ENCODE results near the gene TMEM147. TPM values are rescaled to one million over a fixed set of nuclear protein-coding genes. Genes with fewer than 3 reads are reported as not detected.

TMEM147 gene
- polyA plus RNA-seq, 6 donors from 2014 or later, result 153 to 293 (median 162) TPM

DNA sequence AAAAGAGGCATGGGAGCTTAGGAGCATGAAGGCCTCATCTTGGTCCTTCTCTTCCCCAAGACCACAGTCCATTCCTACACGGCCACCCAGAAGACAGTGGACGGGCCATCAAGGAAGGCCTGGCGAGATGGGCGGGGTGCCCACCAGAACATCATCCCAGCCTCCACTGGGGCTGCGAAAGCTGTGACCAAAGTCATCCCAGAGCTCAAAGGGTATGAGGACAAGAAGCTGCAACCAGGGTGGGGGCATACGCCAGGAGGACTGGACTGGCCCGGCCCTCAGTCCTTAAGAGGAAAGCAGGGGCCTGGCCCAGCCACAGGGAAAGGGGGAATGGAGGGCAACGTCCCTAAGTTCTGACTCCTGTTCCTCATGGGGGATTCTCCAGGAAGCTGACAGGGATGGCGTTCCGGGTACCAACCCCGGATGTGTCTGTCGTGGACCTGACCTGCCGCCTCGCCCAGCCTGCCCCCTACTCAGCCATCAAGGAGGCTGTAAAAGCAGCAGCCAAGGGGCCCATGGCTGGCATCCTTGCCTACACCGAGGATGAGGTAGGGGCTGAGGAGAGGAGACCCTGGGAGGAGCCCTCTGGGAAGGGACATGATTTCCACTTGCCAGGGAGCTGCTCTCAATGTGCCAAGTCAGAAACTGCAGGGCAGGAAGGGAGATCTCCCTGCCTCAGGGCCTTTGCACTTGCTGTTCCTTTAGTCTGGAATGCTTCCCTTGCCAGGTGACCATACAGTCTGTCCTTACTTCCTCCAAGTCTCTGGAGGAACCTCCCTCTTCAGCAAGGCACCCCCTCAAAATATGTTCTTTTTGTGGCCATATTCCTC is 1.9 kb upstream of the TMEM147 start:
- DNase-seq, result no peak
- no peak for ATAC-seq (ENCODE audit: low read depth in 2 of 2)
- no peaks in the 10 kb centered on the region for H3K36me3 Mint-ChIP-seq
- H3K9me3 Mint-ChIP-seq, result no peaks in the 10 kb centered on the region
- peaks cover 28 to 50% (median 45%) of the 10 kb centered on the region in 3 donors for H3K4me1 Mint-ChIP-seq
- peak overlapping the region in 2 of 6 donors; percentile 49 to 62 for H3K27ac Mint-ChIP-seq
- H3K4me3 Mint-ChIP-seq, result peak overlapping the region in 5 of 8 donors; percentile 16 to 91 (median 40)
- no peaks in the 10 kb centered on the region for H3K27me3 Mint-ChIP-seq

DNA sequence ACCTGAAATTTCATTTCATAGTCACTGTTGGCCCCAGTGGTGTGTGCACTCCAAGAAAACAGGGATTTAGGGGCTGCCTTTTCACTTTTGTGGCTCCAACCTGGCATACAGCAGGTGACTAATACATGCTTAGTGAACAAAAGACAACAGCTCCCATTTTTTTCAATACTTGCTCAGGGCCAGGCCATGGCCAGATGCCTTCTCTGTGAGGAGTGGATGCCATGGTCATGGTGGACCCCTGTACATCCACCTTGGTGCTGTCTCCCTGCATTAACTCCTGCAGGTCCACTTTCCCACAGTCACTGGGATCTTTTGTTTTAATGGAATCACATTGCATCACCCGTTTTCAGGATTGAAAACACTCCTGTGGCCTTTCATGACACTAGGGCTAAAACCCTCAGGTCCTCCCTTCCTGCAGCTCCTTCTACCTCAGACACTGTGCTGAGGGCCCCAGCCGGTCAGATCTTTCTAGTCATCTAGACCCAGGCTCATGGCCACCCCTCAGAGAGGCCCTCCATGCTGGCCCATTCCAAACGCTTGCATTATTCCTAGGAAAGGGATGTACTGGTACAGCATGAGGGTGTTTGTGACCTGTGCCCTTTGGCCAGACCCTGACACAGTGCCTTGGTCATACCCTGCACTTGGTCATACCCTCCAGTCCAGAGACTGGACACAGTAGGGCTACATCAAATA is 1.2 kb upstream of the TMEM147 start:
- ATAC-seq (ENCODE audit: low read depth in 2 of 2), result no peak
- no peaks in the 10 kb centered on the region for H3K9me3 Mint-ChIP-seq
- peak overlapping the region in 5 of 6 donors; percentile 16 to 93 (median 82) for H3K27ac Mint-ChIP-seq
- H3K36me3 Mint-ChIP-seq, result peaks cover 0 to 4% of the 10 kb centered on the region in 2 donors
- peak overlapping the region; percentile 82 to 95 (median 91) for H3K4me3 Mint-ChIP-seq
- H3K4me1 Mint-ChIP-seq, result peaks cover 35 to 58% (median 51%) of the 10 kb centered on the region in 3 donors
- no peak for DNase-seq
- H3K27me3 Mint-ChIP-seq, result no peaks in the 10 kb centered on the region

DNA sequence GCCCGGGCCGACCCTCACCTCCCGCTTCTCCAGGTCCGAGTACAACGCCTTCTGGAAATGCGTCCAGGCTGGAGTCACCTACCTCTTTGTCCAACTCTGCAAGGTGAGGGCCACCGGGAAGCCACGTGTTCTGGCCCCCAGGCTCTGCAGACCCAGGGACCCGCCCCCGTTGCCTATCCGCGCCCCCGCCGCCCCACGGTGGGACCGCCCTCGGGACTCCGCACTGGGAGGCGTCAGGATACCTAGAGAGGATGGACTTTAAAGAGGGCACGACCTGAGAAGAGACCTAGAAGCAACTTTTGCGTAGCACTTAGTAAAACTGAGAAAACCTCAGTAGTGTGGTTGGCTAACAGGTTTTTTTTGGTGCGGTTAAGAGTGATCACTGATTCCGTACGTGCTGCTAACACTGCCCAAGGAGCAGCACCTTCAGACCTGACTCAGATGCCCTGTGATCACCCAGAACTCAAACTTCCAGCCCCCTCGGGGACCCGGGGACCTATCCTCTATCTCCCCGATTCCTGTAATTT is 492 bp downstream of the TMEM147 start:
- H3K36me3 Mint-ChIP-seq, result peaks cover 0 to 13% of the 10 kb centered on the region in 2 donors
- H3K4me3 Mint-ChIP-seq, result peak overlapping the region; percentile 82 to 95 (median 88)
- no peaks in the 10 kb centered on the region for H3K9me3 Mint-ChIP-seq
- DNase-seq (no peak), ATAC-seq (ENCODE audit: low read depth in 2 of 2) (peak; percentile 29 to 32)
- no peaks in the 10 kb centered on the region for H3K27me3 Mint-ChIP-seq
- H3K4me1 Mint-ChIP-seq, result peaks cover 30 to 51% (median 45%) of the 10 kb centered on the region in 3 donors
- peak overlapping the region in 5 of 6 donors; percentile 82 to 94 (median 88) for H3K27ac Mint-ChIP-seq

DNA sequence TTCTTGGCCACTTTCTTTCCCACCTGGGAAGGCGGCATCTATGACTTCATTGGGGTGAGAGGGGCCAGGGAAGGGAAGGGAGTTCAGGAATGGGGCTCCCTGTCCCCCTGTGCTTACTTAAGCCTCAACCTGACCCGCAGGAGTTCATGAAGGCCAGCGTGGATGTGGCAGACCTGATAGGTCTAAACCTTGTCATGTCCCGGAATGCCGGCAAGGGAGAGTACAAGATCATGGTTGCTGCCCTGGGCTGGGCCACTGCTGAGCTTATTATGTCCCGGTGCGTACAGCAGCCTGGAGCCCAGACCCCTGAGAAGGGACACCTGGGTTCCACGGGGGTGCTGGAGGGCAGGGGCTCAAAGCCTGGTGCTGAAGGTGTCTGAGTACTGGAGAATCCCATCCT is 1.1 kb downstream of the TMEM147 start:
- Mint-ChIP-seq H3K9me3 (no peaks in the 10 kb centered on the region), H3K4me1 (peaks cover 30 to 51% (median 41%) of the 10 kb centered on the region in 3 donors), H3K27me3 (no peaks in the 10 kb centered on the region), H3K4me3 (peak overlapping the region; percentile 82 to 95 (median 88)), H3K36me3 (peaks cover 0 to 14% of the 10 kb centered on the region in 2 donors), H3K27ac (peak overlapping the region in 5 of 6 donors; percentile 69 to 94 (median 88))
- ATAC-seq (ENCODE audit: low read depth in 2 of 2), result no peak
- DNase-seq, result no peak

DNA sequence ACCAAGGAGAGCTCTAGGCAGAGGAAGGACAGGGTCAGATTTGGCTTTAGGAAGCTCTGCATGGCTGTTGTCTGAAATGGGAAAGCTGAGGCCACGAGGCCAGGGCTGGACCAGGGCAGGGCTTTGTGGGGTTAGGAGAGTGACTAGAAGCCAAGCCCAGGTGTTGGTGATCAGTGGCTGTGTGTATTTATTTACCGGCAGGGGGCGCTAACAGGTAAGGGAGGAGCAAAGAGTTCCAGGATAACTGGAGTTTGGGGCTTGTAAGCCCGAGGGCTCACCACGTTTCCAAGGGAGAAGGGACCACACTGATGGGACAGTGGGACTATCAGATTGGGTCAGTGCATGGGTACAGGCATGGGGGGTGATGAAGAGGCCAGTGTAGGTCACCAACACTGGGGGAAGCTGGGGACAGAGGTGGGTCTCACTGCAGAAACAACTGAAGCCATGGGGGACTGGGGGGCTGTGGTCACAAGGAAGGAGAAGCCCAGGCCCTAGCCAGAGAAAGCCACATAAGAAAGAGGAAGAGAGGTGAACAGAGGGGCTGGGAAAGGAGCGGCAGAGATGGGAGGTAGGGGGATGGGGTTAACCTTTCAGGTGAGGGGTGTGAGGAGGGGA is 3.9 kb downstream of the TMEM147 start:
- Mint-ChIP-seq H3K36me3 (peaks cover 0 to 14% of the 10 kb centered on the region in 2 donors), H3K9me3 (no peaks in the 10 kb centered on the region), H3K27ac (peak overlapping the region in 1 of 6 donors; percentile 85), H3K27me3 (peaks cover 0 to 7% (median under 1%) of the 10 kb centered on the region in 3 donors), H3K4me1 (peaks cover 28 to 43% (median 32%) of the 10 kb centered on the region in 3 donors), H3K4me3 (peak overlapping the region in 5 of 8 donors; percentile 11 to 75 (median 42))
- ATAC-seq (ENCODE audit: low read depth in 2 of 2) (peak; percentile 17 to 25), DNase-seq (peak; percentile 65)

DNA sequence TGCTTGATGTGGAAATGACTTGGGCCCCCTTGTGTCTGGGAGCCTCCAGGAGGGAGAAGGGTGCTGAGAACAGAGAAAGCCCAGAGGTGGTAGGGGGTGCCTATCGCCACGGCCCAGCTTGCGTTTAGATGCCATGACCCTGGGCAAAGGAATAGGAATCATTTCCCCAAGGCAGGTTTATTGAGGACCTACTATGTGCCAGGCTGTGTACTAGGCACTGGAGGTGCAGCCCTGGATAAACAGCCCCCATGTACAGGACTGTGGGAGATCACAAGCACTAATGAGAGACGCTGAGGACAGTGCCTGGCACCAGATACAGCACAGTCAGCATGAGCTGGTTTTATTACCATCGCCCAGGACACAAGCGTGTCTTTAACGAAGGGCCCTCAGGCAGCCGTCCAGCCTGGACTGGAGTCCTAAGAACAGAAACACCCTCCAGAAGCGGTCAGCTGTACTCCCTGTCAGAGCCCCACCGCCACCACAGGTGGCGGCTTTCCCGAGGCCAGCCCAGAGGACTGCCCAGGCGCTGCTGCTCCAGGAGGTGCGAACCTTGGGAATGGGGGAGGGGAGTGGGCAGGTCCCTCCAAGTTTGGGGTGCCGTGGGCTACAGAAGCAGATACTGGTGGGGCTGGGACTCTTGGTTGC is 4.6 kb downstream of the TMEM147 start:
- H3K27ac Mint-ChIP-seq, result peak overlapping the region in 1 of 6 donors; percentile 48
- peaks cover 0 to 8% (median 7%) of the 10 kb centered on the region in 3 donors for H3K27me3 Mint-ChIP-seq

DNA sequence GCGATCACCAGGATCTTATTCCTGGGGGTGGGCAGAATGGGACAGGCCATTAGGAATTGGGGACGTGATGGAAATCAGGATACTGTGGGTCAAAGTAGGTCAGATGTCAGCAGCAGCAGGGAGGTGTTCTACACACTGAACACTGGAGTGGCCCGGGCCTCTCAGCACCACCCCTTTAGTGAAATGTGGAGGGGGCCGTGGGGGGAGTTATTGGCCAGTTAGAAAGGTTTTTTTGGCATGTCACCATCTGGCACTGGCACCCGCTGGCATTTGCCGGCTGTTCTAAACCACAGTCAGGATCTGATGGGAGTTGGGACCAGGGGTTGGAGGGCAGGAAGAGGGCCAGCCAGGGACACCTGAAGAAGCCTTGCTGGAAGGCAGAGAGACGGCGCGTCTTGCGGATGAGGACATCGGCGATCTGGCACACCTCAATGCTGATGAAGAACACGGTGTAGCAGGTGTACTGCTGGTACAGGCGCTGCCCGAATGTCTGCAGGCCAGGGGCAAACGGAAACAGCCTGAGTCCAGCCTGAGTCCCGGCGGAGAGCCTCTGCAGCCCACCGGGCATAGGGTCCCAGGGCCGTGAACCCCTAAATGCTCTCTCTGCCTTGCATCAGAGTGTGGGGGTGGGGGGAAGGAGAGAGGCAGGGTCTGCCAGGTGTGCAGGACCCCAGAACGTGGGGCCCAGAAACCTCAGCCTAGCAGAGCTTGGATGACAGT is 5.8 kb downstream of the TMEM147 start:
- Mint-ChIP-seq H3K4me3 (no peak overlapping the region), H3K36me3 (peaks cover 0 to 14% of the 10 kb centered on the region in 2 donors), H3K9me3 (no peaks in the 10 kb centered on the region), H3K27ac (peak overlapping the region in 1 of 6 donors; percentile 76), H3K27me3 (peaks cover 8 to 15% (median 14%) of the 10 kb centered on the region in 3 donors), H3K4me1 (peaks cover 19 to 30% (median 22%) of the 10 kb centered on the region in 3 donors)
- ATAC-seq (ENCODE audit: low read depth in 2 of 2), result no peak
- DNase-seq, result no peak

More for the DNA sequence above, 4.6 kb downstream of the TMEM147 start:
- Mint-ChIP-seq H3K36me3 (peaks cover 0 to 14% of the 10 kb centered on the region in 2 donors), H3K9me3 (no peaks in the 10 kb centered on the region), H3K4me3 (no peak overlapping the region), H3K4me1 (peaks cover 21 to 36% (median 25%) of the 10 kb centered on the region in 3 donors)
- ATAC-seq (ENCODE audit: low read depth in 2 of 2) (no peak), DNase-seq (no peak)

DNA sequence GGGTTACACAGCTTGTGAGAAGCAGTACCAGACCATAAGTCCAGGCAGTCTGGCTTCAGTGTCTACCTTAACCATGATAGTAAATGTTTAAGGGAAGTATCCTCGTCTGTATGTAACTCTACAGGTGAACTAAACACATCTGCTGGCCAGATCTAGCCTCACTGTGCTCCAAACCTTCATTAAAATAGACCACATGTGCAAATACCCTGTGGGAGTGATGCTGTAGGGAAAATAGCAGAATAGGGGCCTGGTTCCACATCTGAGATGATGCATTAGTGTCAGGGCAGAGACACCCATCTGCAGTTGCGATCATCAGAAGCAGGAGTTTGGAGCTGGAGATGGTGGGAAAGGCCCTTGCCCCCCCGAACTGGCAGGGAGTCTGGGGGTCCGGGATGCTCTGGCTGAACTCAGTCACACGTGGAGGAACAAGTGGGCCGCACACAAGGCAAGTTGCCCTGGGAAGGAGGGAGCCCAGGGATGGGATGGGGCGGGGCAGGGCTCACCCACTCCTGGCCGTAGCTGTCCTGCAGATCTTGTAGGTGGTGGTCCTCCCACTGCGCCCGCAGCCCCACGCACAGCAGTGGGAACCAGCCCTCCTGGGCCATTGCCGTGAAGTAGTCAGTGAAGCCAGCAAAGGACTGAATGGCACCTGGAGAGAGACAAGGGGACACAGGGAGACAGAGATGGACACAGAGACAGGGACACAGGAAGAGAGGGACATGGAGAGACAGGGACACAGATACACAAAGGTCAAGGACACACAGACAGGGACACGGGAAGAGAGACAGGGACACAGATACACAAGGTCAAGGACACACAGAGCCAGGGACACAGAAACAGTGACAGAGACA is 7.3 kb downstream of the TMEM147 start:
- H3K27me3 Mint-ChIP-seq, result peaks cover 20 to 29% (median 20%) of the 10 kb centered on the region in 3 donors
- ATAC-seq (ENCODE audit: low read depth in 2 of 2) (no peak), DNase-seq (no peak)
- H3K9me3 Mint-ChIP-seq, result peaks cover 0 to 4% (median 2%) of the 10 kb centered on the region in 7 donors
- H3K4me3 Mint-ChIP-seq, result no peak overlapping the region
- H3K4me1 Mint-ChIP-seq, result peaks cover 15 to 23% (median 18%) of the 10 kb centered on the region in 3 donors
- peaks cover 0 to 22% of the 10 kb centered on the region in 2 donors for H3K36me3 Mint-ChIP-seq
- no peak overlapping the region for H3K27ac Mint-ChIP-seq

DNA sequence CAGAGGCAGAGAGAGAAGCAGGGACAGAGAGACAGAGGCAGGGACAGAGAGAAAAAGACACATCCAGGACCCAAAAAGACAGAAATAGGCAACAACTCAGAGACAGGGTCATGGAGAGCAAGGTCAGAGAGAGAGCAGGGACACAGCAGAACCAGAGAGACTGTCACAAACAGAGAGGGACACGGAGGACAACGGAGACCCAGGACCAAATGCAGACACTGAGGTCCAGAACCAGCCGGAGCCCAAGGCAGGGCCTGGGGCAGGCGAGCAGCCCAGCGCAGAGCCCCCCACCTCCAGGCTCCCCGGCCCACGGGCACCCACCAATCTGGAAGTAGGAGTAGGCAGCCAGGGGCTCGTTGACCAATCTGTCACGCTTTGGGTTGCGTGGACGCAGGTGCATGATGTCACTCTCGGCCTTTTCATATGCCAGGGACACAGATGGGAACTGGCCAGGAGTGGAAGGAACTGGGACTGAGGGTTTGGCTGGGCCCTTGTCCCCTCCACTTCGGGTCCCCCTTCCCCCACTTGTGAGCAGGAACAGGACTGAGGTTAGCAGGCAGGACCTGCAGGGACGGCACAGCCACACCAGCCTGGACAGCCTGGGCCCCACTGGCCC is 8.1 kb downstream of the TMEM147 start:
- peaks cover 14 to 22% (median 18%) of the 10 kb centered on the region in 3 donors for H3K4me1 Mint-ChIP-seq

DNA sequence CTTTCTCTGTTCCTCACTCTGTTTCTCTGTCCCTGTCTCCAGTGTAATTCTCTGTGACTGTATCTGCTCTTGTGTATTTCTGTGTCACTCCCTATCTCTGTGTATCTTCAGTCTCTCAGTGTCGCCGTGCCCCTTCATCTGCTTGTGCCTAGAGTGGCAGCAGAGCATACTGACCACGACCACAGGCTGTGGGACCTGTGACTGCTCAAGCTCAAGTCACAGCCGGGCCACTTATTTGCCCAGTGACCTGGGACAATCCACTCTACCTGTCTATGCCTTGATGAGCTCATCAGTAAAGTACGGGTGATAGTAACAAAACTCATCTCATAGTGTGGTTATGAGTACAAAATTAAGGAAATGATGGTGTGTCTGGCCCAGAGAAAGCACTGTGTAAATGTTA is 8.7 kb downstream of the TMEM147 start:
- Mint-ChIP-seq H3K4me3 (no peak overlapping the region), H3K9me3 (peaks cover 0 to 4% (median 2%) of the 10 kb centered on the region in 7 donors)

More for the DNA sequence above, 8.1 kb downstream of the TMEM147 start:
- no peak overlapping the region for H3K4me3 Mint-ChIP-seq
- ATAC-seq (ENCODE audit: low read depth in 2 of 2) (no peak), DNase-seq (no peak)
- H3K27me3 Mint-ChIP-seq, result peaks cover 23 to 33% (median 24%) of the 10 kb centered on the region in 3 donors
- peaks cover 0 to 4% (median 2%) of the 10 kb centered on the region in 7 donors for H3K9me3 Mint-ChIP-seq
- H3K36me3 Mint-ChIP-seq, result peaks cover 0 to 22% of the 10 kb centered on the region in 2 donors
- peak overlapping the region in 1 of 6 donors; percentile 62 for H3K27ac Mint-ChIP-seq

More for the DNA sequence above, 8.7 kb downstream of the TMEM147 start:
- Mint-ChIP-seq H3K27me3 (peaks cover 25 to 38% (median 26%) of the 10 kb centered on the region in 3 donors), H3K4me1 (peaks cover 13 to 17% (median 16%) of the 10 kb centered on the region in 3 donors), H3K27ac (peak overlapping the region in 1 of 6 donors; percentile 12), H3K36me3 (peaks cover 0 to 20% of the 10 kb centered on the region in 2 donors)
- DNase-seq (no peak), ATAC-seq (ENCODE audit: low read depth in 2 of 2) (no peak)

Measured in naive B cell (primary cell).